PC-3 (cell line): ENCODE results near the gene CHRNA7.

ENCODE experiments used
- EZH2 ChIP-seq: fragments of 300-600 bp; sonication (generic); IDR thresholded peaks from one replicate; pipeline ENCODE4 v1.6.1; 2017; ENCODE audit warnings: antibody characterized with exemption, mild to moderate bottlenecking, low read length; ENCODE audit not compliant: unreplicated experiment
- TF ChIP-seq, protein P1 (sequence below): fragments of 300-600 bp; sonication (generic); conservative IDR thresholded peaks from 2 replicates; pipeline ENCODE4 v1.5.1; 2017; ENCODE audit warnings: antibody characterized with exemption, low read depth, mild to moderate bottlenecking, low read length

GRCh38 chr15:32123473-32123872 lies 93.2 kb downstream of the CHRNA7 start:
- TF ChIP-seq, protein P1, sequence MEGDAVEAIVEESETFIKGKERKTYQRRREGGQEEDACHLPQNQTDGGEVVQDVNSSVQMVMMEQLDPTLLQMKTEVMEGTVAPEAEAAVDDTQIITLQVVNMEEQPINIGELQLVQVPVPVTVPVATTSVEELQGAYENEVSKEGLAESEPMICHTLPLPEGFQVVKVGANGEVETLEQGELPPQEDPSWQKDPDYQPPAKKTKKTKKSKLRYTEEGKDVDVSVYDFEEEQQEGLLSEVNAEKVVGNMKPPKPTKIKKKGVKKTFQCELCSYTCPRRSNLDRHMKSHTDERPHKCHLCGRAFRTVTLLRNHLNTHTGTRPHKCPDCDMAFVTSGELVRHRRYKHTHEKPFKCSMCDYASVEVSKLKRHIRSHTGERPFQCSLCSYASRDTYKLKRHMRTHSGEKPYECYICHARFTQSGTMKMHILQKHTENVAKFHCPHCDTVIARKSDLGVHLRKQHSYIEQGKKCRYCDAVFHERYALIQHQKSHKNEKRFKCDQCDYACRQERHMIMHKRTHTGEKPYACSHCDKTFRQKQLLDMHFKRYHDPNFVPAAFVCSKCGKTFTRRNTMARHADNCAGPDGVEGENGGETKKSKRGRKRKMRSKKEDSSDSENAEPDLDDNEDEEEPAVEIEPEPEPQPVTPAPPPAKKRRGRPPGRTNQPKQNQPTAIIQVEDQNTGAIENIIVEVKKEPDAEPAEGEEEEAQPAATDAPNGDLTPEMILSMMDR: no peak
- no peak for TF ChIP-seq EZH2
